DMS53 treated with DMSO at 0.1 percent for 48 hours (cell line): Measurements from ENCODE around the gene TMA16.
A peak's percentile ranks its signal among the peaks of the same experiment; 100 is the strongest.
"Not testable (repeated sequence)": the region's sequence is repeated elsewhere in the genome, so short reads cannot be mapped to it uniquely, and the experiment has no call there.

ENCODE experiments used
- DNase-seq: peaks from one replicate; lab custom pipeline; 2025; ENCODE audit not compliant: unreplicated experiment; lab: John Stamatoyannopoulos, UW

The TMA16 gene

DNA sequence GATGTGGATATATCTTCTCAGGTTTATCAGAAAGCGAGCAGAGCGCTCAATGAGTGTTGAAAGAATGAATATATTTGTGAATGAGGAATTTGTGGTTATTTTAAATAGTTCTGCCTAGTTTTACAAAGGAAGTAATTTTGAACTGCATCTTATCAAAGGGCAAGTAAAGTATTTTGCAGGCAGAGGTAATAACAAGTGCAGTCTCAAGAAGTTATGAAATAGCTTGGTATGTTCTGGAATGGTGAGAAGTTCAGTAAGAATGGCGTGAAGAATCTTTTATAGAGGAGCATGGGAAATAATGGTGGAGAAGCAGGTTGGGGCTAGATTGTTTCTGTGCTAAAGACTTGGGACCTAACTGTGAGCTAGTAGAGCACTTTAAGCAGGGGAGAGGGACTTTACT is 10.9 kb downstream of the TMA16 start:
- no peak for DNase-seq

DNA sequence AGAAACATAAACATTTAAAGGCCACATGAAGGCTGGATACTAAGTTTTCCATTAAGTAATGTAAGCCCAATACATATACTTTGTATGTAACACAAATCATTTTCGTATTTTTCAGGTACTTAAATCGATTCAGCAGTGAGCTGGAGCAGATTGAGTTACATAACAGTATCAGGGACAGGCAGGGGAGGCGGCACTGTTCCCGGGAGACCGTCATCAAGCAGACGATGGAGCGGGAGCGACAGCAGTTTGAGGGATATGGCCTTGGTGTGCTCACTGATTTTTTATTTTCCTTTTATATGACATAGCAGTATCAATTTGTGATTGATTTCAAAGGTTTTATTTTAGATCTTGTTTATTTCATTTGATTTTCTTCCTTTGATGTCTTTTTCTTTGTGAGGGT is 20.7 kb downstream of the TMA16 start:
- no peak for DNase-seq

DNA sequence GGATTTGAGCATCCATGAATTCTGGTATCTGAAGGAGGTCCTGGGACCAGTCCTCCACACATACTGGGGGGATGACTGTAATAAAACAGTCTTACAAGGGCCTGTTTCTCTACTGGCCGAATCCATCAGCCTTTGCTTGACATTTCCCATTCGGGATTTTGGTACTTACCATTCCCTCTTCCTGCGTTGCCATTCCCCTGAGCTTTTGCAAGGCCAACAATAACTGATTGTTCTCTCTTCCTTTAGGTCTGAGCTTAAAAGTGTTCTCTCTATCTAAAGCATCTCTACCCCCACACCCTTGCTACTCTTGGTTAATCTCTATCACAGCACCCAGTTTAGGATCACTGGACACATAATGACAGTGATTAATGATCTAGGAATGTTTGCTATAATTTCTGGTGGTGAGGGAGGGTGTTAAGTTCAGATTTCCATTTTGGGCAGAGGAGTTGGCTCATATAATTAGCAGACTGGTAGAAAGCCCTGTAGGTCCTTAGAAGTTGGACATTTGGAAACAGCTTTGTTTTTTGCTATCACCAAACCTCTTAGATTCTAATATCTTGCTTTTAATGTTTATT is 29.4 kb downstream of the TMA16 start:
- no peak for DNase-seq

DNA sequence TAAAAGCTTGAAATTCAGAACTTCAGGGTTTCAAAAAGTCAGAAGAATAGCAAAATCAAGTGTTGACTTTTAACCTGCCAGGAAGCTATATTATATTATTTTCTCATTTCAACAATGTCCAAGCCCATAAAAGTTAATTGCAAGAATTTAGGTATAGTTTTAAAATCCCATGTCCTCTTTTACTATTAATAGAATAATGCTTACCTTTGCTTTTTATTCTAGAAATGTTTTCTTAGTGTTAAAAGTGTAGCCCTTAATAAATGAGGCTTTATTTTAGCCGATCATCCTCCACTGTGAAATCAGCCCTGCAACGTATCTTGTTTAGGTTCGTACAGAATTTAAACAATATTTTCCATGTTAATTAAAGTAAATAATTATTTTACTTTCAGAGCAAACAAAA is 31.5 kb downstream of the TMA16 start:
- DNase-seq, result no peak

DNA sequence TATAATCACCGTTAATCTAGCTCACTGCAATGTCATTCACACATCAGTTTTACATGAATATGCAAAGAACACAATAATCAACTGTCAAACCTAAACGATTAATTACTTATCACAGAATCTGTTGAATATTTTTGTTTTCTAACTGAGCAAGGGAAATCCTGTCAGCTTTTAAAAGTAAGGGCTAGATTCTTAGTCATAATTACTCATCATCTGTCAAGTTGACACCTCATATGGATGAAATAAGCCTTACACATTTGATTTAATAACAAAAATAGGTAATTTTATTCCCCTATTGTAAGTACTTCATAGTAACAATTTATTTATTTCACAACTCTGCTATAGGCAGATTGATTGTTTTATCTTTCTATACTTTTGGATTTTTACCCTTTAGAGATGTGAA is 32.7 kb downstream of the TMA16 start:
- no peak for DNase-seq

DNA sequence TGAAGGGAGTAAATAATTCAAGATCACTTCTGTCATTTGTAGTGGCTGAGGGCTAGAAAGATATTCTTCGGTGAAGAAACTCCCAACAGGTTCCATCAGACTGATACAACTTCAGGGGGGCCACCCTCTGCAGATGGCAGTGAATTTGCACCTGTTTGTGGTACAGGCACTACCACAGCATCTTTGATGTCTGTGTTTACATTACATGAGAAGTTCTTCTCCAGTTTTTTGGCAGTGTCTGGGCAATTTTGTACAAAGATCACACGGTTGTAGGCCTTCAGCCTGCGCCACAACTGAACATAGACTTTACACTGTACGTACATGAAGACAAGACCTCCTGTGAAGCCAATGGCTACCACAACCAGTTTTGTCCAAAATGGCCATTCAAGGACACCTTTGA is 34.2 kb downstream of the TMA16 start:
- no peak for DNase-seq

DNA sequence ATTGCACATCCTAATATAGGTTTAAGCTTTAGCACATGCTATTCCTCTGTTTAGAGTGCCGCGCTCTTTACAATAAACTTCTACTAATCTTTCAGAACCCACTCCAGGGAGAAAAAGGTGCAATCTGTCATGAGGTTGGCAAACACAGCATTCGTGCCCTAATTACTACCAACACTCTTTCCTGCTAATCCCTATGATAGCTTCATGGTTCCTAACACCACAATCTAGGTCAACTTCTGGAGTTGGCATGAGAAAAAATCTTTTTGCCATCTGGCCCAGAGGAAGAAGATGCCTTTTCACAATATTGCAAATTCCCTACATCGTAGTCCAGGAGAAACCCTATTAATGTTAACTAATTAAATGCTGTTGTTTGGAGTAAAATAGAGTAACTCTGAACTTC is 39.6 kb downstream of the TMA16 start:
- no peak for DNase-seq

DNA sequence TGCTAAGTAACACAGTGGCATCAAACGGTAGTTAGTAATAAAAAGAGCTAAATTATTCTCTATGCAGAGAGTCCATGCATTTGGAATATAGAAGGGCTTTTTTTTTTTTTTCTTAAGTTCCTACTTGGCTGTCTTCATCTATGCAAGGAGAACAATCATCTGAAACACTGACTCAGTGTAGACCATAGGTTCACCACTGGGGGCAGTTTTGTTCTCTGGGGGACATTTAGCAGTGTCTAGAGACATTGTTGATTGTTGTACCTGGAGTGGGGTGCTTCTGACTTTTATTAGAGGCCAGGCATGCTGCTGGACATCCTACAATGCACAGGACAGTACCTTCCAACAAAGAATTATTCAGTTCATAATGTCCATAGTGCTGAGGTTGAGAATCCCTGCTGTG is 41.2 kb downstream of the TMA16 start:
- DNase-seq, result no peak

DNA sequence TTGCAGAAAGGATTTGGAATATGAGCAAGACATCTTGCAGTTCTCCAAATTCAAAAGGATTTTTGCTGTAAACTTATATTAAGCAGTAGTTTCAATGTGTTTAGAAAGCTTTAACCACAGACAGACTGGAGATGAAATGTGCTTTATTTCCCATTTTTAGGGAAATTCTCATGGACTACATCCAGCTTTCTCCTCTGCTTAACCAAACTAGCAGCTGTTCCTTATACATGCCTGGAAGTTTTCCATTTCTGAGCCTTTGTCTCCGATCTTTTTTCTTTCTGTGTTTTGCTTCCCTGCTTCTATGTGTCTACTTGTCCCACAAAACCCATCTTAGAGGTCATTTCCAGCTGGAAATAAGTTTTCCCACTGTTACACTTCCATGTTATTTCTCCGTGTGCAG is 41.6 kb downstream of the TMA16 start:
- no peak for DNase-seq

DNA sequence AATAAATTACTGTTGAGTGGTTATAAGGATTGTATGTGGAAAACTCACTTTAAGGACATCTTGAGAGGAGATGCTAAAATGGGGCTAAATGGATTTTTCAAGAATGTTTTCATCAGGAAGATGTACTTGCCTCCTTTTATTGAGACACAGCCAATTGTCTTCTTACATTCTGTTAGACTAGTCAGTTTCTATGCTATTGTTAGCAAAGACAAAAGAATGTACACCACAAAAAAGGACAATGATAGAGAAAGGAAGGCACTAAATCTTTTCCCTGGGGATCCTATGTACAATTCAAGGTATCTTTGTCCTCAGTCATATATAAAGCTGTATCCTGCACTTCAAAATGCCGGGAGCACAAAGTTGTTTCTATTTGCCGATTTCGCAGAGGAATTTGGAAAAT is 42.6 kb downstream of the TMA16 start:
- DNase-seq, result no peak

DNA sequence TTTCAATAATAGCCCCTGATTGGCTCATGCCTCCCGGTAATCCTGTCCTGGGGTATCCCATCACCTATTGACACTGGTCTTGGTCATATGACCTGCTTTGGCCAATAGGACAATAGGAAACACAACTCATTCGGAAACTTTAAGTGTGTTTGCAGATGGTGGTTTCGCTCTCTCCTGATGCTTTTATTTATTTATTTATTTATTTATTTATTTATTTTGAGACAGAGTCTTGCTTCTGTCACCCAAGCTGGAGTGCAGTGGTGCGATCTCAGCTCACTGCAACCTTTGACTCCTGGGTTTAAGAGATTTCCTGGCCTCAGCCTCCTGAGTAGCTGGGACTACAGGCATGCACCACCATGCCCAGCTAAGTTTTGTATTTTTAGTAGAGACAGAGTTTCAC is 44.3 kb downstream of the TMA16 start:
- DNase-seq, result not testable (repeated sequence)

DNA sequence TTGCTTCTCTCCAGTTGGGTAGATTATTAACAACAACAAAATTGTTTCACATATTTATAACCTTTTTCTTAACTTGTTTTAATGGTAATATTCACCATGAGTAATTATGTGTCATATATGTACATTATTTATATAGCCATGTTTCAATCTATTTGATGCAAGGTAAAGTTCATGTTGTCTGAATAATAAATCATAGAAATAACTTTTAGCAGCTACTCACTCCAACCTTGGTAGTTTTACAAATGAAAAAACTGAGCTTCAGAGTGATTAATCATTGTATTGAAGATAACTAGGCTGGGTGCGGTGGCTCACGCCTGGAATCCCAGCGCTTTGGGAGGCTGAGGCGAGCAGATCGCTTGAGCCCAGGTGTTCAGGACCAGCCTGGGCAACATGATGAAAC is 46.0 kb downstream of the TMA16 start:
- no peak for DNase-seq

DNA sequence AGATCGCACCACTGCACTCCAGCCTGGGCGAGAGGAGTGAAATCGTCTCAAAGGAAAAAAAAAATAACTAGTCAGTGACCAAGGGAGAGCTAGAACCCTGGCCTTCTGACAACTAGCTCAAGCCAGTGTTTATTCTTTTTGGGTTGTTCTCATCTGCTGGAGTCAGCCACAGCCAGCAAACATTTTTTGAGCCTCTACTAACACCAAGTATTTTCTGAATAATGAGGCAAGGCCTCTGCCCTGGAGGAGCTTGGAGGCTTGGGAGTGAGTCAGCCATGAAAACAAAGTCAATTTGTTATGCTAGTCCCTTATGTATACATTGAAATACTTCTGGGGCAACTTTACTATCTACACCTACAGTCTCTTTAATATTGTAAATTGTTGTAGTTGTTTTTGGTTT is 46.5 kb downstream of the TMA16 start:
- DNase-seq, result no peak

DNA sequence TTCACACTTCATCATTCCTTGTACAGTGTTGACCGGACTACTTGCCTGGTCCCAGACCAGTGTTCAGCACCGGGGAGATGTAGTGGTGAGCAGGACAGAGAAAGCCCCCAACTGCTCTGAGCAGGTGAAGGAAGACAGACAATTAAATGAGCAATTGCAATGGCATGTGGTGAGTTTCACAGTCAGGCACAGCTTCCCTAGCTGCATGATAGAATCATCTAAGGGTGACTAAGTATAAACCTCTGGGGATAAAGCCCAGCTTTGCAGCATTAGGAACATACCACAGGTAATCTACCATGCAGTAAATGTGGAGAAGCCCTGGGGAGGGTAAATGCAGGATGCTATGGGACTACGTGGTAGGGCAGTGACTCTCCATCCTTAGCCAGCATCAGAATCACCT is 47.8 kb downstream of the TMA16 start:
- DNase-seq, result no peak

DNA sequence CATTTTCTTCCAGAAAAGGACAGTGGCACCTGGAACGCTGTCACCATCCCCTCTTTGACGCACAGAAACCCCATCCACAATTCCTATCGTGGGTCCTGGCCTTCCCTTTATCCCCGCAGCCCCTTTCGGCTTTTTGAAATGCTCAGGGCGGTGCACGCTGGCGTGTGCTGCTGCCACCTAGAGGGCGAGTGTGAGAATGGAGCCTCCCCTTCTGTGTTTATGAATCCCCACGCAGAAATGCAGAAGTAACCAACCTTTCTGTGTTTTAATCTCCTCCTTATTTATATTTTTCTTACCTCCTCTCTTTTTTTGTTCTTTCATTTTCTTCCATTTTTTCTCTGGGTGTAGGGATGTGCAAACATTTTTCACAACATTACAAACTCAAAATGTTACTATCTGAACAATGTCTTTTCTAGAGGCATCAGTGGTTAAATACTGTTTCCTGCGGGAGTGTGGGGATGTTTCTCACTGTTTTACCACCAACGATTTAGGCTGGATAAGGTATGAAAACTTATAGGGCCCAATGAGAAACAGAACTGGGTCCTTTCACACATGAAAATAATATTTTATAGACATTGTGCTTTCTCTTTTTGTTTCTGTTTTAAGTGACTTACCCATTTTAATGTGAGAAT is 50.0 kb downstream of the TMA16 start:
- peak; percentile 14 for DNase-seq

DNA sequence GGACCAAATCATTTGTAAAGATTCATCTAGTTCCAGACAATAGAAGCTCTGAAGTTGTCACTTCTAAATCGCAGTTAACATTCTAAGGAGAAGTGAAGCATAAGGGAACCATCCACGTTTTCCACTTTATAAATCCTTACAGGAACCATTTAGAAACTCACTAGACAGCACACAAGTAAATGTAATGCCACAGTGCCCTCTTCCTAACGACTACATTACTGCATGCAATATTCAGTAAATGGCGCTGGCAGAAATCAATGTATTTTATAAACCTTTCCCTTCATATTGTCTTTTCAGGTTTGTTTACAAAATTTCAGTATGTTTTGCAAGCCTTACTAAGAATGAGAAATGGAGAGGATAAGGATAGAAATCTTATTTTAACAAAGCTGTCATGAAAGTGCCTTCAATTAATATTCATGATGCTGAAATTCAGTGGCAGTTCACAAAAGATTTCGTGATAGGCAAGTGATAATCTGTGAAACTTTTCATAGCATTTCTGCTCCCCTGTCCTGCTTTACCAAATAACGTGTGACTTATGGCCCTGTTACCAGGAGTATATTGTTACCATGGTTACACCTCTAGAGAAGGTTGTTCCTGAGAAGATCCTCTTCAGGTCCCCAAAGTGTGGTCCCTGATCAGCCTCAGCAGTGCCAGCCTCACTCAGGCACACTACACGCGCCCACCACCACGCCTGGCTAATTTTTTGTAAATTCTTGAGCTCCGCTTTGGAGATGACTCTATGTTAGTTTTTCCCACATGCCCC is 54.2 kb downstream of the TMA16 start:
- DNase-seq, result peak; percentile 41

DNA sequence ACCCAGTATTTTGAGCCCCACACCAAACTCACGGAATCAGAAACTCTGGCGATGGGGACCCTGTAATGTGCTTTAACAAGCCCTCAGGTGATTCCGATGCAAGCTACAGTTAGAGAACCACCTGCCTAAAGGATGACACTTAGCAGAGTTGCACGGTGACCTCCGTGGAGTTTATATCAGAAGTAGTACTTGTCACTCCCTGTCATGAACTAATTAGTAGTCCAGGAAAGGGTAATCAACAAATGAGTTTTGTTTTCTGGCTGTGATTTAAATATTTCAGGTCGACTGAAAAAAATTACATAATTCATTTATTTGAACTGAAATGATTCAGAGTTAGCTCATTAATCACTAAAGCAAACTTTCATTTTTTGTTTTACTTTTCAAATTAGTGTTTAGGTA is 56.4 kb downstream of the TMA16 start:
- DNase-seq, result no peak

DNA sequence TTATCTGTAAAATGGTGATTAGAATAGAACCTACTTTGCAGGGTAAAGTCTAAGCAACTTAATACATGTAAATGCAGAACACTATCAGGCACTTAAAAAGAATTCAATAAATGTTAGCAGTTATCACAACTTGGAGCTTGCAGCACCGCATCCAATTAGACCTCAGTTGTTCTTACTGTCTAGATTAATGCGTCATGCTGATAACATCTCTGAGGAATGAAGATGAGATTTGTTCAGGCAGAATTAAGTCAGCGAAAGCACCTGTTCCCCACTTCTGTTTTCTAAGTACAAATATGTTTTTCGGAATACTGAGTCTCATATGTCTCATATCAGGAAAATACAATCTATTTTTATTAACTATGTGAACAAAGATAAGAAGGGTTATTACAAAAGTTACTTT is 58.7 kb downstream of the TMA16 start:
- no peak for DNase-seq

DNA sequence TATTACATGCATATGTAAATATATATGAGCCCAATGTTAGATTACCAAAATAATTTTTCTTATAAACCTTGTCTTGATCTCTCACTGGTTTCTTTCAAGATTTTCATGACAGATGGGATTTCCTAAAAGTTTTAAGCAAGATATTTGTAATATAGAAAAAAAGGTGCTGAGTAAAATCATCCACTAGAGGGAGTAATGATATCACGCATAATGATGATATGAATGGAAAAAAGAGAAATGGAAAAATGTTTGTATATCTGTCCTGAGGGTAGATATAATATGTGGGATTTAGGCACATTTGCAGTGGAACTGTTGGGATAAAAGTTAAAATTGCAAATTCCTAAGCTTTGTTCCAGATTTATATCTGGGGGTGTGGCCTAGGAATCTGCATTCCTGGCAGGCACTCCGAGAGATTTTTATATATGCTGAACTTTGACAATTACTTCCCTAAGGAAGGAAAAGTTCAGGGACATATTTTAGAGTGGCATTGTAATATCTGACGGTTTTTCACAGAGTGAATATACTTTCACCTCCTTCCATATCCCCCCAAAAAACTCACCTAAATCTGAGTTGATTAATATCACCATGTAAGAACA is 60.5 kb downstream of the TMA16 start:
- peak; percentile 24 for DNase-seq

DNA sequence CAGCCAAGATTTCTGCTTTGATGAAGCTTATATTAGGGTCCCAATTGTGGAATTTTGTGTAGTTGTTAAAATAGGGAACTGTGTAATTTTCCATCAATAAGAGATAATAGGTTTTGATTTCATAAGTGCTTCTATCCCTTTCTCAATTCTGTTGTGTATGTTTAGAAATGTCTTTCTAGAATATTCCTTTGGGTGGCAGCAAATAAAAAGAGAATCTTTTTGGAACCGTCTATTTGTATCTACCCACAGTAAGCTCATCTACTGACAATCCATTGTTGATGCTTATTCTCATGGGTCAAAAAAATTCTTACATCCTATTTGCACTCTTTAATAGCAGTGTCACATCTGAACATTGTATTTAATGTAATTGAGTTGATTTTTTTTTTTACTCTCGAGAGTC is 61.7 kb downstream of the TMA16 start:
- peak; percentile 3 for DNase-seq

DNA sequence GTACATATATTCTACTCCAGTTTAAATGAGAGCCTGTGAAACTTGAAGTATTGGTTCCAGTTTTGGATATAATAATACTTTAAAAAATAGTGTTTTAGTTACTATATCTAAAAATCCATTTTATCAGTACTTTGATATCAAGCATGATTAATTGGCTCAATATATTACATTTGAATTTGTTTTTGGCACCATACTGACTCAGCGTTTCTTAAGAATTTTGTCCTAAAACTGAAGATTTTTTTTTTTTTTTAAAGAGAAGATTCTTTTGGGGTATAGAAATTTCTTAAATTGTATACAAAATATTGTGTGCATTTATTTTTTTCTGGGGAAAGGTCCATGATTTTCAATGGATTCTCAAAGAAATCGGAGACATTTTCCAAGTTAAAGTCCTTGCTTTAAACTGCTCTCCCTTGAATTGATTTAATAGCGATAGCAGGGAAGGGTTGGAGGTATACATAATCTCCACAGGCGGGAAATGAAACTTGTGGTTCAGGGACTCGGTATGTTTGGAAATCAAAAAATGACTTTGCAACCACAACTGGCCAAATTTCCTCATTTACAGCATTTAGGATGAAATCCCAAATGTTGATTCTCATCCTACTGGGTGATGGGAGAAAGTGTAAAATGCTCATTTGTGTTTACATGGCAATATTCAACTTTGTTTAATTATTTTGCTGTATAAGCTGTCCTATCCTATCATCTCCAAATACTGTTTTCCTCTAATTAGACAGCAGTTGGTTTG is 62.3 kb downstream of the TMA16 start:
- no peak for DNase-seq
